ENCODE measurements around the gene CCNQ. TPM values are rescaled to one million over a fixed set of nuclear protein-coding genes. Genes with fewer than 3 reads are reported as not detected.
A peak's percentile ranks its signal among the peaks of the same experiment; 100 is the strongest.

CCNQ gene
- total RNA-seq, 6 experiments from 2014 or later: 25.7 to 31.9 (median 29.6) TPM

- Mint-ChIP-seq H3K4me1 (ENCODE audit: low read depth) (peaks cover 8% of the 10 kb centered on the region), H3K4me3 (no peak overlapping the region), H3K9me3 (no peaks in the 10 kb centered on the region), H3K36me3 (ENCODE audit: low read depth) (no peaks in the 10 kb centered on the region), H3K27ac (no peak overlapping the region), H3K27me3 (ENCODE audit: insufficient read depth) (peaks cover 1% of the 10 kb centered on the region; the same call in 1 of the 2 replicates)
- TF ChIP-seq CTCF (IDR thresholded peaks at IDR 0.05): no peak
- DNase-seq: no peak
Observed at GRCh38 chrX:153603131-153603656, 4.3 kb upstream of the CCNQ start.

GRCh38 chrX:153602601-153603000 lies 3.7 kb upstream of the CCNQ start:
- Mint-ChIP-seq H3K4me1 (ENCODE audit: low read depth) (peaks cover 14% of the 10 kb centered on the region), H3K36me3 (ENCODE audit: low read depth) (no peaks in the 10 kb centered on the region), H3K4me3 (no peak overlapping the region), H3K9me3 (no peaks in the 10 kb centered on the region), H3K27ac (no peak overlapping the region), H3K27me3 (ENCODE audit: insufficient read depth) (peaks cover 1% of the 10 kb centered on the region; the same call in 1 of the 2 replicates)
- no peak for TF ChIP-seq CTCF (IDR thresholded peaks at IDR 0.05)
- no peak for DNase-seq

- Mint-ChIP-seq H3K9me3 (no peaks in the 10 kb centered on the region), H3K36me3 (ENCODE audit: low read depth) (no peaks in the 10 kb centered on the region), H3K4me1 (ENCODE audit: low read depth) (peaks cover 15% of the 10 kb centered on the region), H3K27me3 (ENCODE audit: insufficient read depth) (peaks cover 1% of the 10 kb centered on the region; the same call in 1 of the 2 replicates), H3K27ac (no peak overlapping the region), H3K4me3 (no peak overlapping the region)
- TF ChIP-seq CTCF (IDR thresholded peaks at IDR 0.05): no peak
- DNase-seq: no peak
Observed at GRCh38 chrX:153601511-153602110, 2.7 kb upstream of the CCNQ start.

GRCh38 chrX:153600921-153601320 lies 2.0 kb upstream of the CCNQ start:
- TF ChIP-seq CTCF (IDR thresholded peaks at IDR 0.05): no peak
- Mint-ChIP-seq H3K27me3 (ENCODE audit: insufficient read depth) (peaks cover 1% of the 10 kb centered on the region; the same call in 1 of the 2 replicates), H3K9me3 (no peaks in the 10 kb centered on the region), H3K36me3 (ENCODE audit: low read depth) (peaks cover 2% of the 10 kb centered on the region), H3K27ac (no peak overlapping the region), H3K4me1 (ENCODE audit: low read depth) (peaks cover 15% of the 10 kb centered on the region), H3K4me3 (no peak overlapping the region)
- no peak for DNase-seq

GRCh38 chrX:153600032-153600373 lies 1.1 kb upstream of the CCNQ start:
- H3K9me3 Mint-ChIP-seq: no peaks in the 10 kb centered on the region

More at GRCh38 chrX:153600032-153600373, 1.1 kb upstream of the CCNQ start:
- Mint-ChIP-seq H3K4me3 (peak overlapping the region; percentile 89), H3K27me3 (ENCODE audit: insufficient read depth) (peaks cover 1% of the 10 kb centered on the region; the same call in 1 of the 2 replicates), H3K27ac (no peak overlapping the region), H3K36me3 (ENCODE audit: low read depth) (peaks cover 7% of the 10 kb centered on the region), H3K4me1 (ENCODE audit: low read depth) (peaks cover 15% of the 10 kb centered on the region)
- TF ChIP-seq CTCF (IDR thresholded peaks at IDR 0.05): no peak
- DNase-seq: no peak

Data from HFFc6 (cell line).